NCI-H748 (cell line): ENCODE results near the gene NYAP1.
"Not testable (repeated sequence)": the region's sequence is repeated elsewhere in the genome, so short reads cannot be mapped to it uniquely, and the experiment has no call there.

Source experiments
- DNase-seq: peaks from one replicate; lab custom pipeline; 2025; ENCODE audit not compliant: unreplicated experiment; lab: John Stamatoyannopoulos, UW

The NYAP1 gene

GRCh38 chr7:100540073-100540723, 56.5 kb downstream of the NYAP1 start:
- no peak for DNase-seq

GRCh38 chr7:100541309-100541708, 57.6 kb downstream of the NYAP1 start:
- not testable (repeated sequence) for DNase-seq

- no peak for DNase-seq
These were observed 59.9 kb downstream of the NYAP1 start for GRCh38 chr7:100543586-100543985.

- no peak for DNase-seq
These were observed 60.7 kb downstream of the NYAP1 start for GRCh38 chr7:100544386-100544785.
